Adrenal gland (tissue), 12 donors: ENCODE measurements around the gene FBXO46. TPM values are rescaled to one million over a fixed set of nuclear protein-coding genes. Genes with fewer than 3 reads are reported as not detected.

Experiments used
- DNase-seq, 7 donors: peaks; one replicate each; pipeline ENCODE4 v3.0.0-alpha.2; 2019 to 2020
- H3K27ac ChIP-seq, 5 donors: fragments of 200-600 bp; sonication (generic) in 4 of 5; 1 replicate in 3 of 5; 2 replicates in 2 of 5; pipeline versions ENCODE4 v1.5.1 to v1.8.0; 2016 to 2020; ENCODE audit warnings: mild to moderate bottlenecking in 1 of 5
- H3K27me3 ChIP-seq: fragments of 200-600 bp; 2 replicates; pipeline ENCODE4 v1.8.0; 2021
- H3K36me3 ChIP-seq, 2 donors: fragments of 200-600 bp; replicated peaks in 1 of 2; 1 replicate in 1 of 2; 2 replicates in 1 of 2; pipeline versions ENCODE4 v1.5.1 to v1.8.0; 2018 to 2022
- H3K4me1 ChIP-seq, 2 donors: fragments of 200-600 bp; replicated peaks in 1 of 2; 1 replicate in 1 of 2; 2 replicates in 1 of 2; pipeline versions ENCODE4 v1.5.1 to v1.8.0; 2018 to 2021
- H3K4me3 ChIP-seq, 4 donors: fragments of 200-600 bp; sonication (generic) in 3 of 4; one replicate each; pipeline ENCODE4 v1.5.1; 2016 to 2018
- H3K9me3 ChIP-seq, 3 donors: fragments of 200-600 bp; sonication (generic) in 1 of 3; replicated peaks in 1 of 3; 1 replicate in 2 of 3; 2 replicates in 1 of 3; pipeline versions ENCODE4 v1.5.1 to v1.8.0; 2016 to 2021
- CTCF ChIP-seq, 6 experiments: fragments of 450-650 bp in 4 of 6; fragments of 200-600 bp in 2 of 6; sonication (generic) in 1 of 6; IDR thresholded peaks; 1 replicate in 5 of 6; 2 replicates in 1 of 6; pipeline versions ENCODE4 v1.5.1 to v1.8.0; 2016 to 2021; ENCODE audit warnings: antibody characterized with exemption in 6 of 6, mild to moderate bottlenecking in 2 of 6, moderate library complexity in 1 of 6
- POLR2A ChIP-seq, 2 donors: fragments of 450-650 bp; IDR thresholded peaks; one replicate each; pipeline ENCODE4 v1.6.1; 2017; ENCODE audit warnings: antibody characterized with exemption in 2 of 2, mild to moderate bottlenecking in 2 of 2, moderate library complexity in 1 of 2
- WGBS, 4 donors: extraction: QIAGEN DNeasy Blood & Tissue Kit in 2 of 4; methylation state at CpG; one replicate each; pipeline versions ENCODE4 v1.1.5 to v1.1.7; 2013 to 2017; 5-methylcytosine and 5-hydroxymethylcytosine counted together
- intact Hi-C, 2 donors: fragments of 100-400 bp; cut with DNase I; formaldehyde crosslinking; loops; one replicate each; pipeline versions ENCODE4 v1.14.1 to v1.15.0; 2022 to 2023
- microRNA counts, 2 donors: library from miRNA; unstranded; fragments of <30 nt; microRNA quantifications; one replicate each; lab custom pipeline; 2016
- microRNA-seq, 3 donors: library from miRNA; unstranded; fragments of <30 nt; microRNA quantifications; one replicate each; pipeline ENCODE4, GENCODE V29; 2017 to 2020
- polyA plus RNA-seq, 3 donors: library from polyadenylated mRNA; stranded (reverse); fragments of 200-250 nt in 2 of 3; fragments of 350-450 nt in 1 of 3; fragmentation: Illumina TruSeq in 1 of 3; extraction: RNeasy Lipid Tissue Mini Kit (QIAGEN cat#74804) in 1 of 3; gene quantifications; one replicate each; pipeline ENCODE4 v1.2.3, GENCODE V29; 2013 to 2014
- small RNA-seq, 2 donors: library from RNA; depleted of rRNA; stranded (forward); fragments of <200 nt; gene quantifications; one replicate each; pipeline ENCODE3, GENCODE V24; 2016
- total RNA-seq, 9 donors: library from RNA; depleted of rRNA in 4 of 9; stranded (reverse); fragments of >200 nt in 4 of 9; fragments of 120-200 nt in 1 of 9; fragmentation: NEBNext Ultra II Directional in 1 of 9; extraction: Animal tissue kit (Norgen Biotek cat#: 25700) in 1 of 9; gene quantifications; one replicate each; pipeline versions ENCODE4 v1.1.0 to v1.2.4, GENCODE V29; 2013 to 2023
- donor health status: healthy with polysubstance abuse.
- donor health status: Bipolar disorder and iron deficiency.
- donor health status: DM: yes; HTN: yes; CAD: no.
- donor health status: DM: no; HTN: no; CAD: no.
- donor health status: DM: no; HTN: no; CAD: no.
- donor health status: DM: yes; HTN: yes; CAD: no.

The FBXO46 gene
- total and polyA plus RNA-seq, 12 donors: 3.2 to 25.6 (median 11.2) TPM

DNA sequence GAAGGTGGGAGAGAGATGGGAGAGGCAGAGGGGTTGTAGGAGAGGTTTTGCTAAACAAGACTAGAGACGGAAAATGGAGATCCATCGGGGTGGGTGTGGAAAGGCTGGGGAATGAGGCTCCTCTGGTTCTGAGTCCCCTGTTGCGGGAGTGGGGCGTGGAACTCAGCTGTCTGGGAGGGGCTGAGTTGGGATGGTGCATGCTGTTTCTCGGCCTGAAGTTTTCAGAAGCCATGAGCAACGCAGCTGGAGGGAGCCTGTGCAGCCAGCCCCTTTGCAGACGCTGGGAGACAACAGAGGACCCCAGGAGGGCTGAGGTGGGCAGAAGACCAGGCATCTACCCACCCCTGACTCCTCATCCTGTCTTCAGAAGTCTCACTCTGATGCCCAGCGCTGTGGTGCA is 70.1 kb downstream of the FBXO46 start:
- H3K27ac ChIP-seq: no peak overlapping the region
- no peak overlapping the region for H3K4me3 ChIP-seq
- H3K27me3 ChIP-seq: no peaks in the 10 kb centered on the region
- no peaks in the 10 kb centered on the region for H3K36me3 ChIP-seq
- no peak for DNase-seq
- no peaks in the 10 kb centered on the region for H3K9me3 ChIP-seq
- no peak for TF ChIP-seq POLR2A (IDR thresholded peaks at IDR 0.05)
- no peak for TF ChIP-seq CTCF (IDR thresholded peaks at IDR 0.05)
- WGBS, 4 donors: 52 to 67% (median 57%) methylated on average over 5 to 8 of the region's 8 CpGs
- H3K4me1 ChIP-seq: no peaks in the 10 kb centered on the region
- intact Hi-C loops: no loop called here

MicroRNAs encoded within 50 kb of the gene (microRNA counts, 767-probe panel; counts per million panel counts)
- microRNA hsa-miR-642a-5p (lab: Ali Mortazavi, UCI) (0 counts per million in 2 donors), microRNA hsa-miR-642b-3p (lab: Ali Mortazavi, UCI) (0 counts per million in 2 donors)

Small RNA genes within 50 kb of the gene (microRNA-seq; reads per million reads assigned to microRNA genes)
- gene MIR642A (0 reads per million in 3 donors), gene MIR642B (0 reads per million in 3 donors)

Small RNA genes within 50 kb of the gene (small RNA-seq; reads per million reads assigned to genes)
- 0 to 0.08 reads per million in 2 donors for gene MIR642A

Other genes starting within 250 kb of the FBXO46 start
- gene RTN2, start 233.8 kb downstream of the FBXO46 start, total RNA-seq: 10 to 100 TPM in 7 of 9 donors, 1 to 10 TPM in 2; 7.7 to 65.8 (median 19.9) TPM
- gene RTN2, start 233.8 kb downstream of the FBXO46 start, polyA plus RNA-seq: 10 to 100 TPM in 1 of 3 donors, 1 to 10 TPM in 2; 4.8 to 11.8 (median 7.4) TPM
- 1 to 10 TPM in 6 of 9 donors, under 1 TPM in 1, not detected in 2; 0.33 to 2.5 (median 1.4) TPM for gene PPM1N, start 232.5 kb downstream of the FBXO46 start, total RNA-seq
- 1 to 10 TPM in 2 of 3 donors, under 1 TPM in 1; 0.99 to 3.7 (median 1.7) TPM for gene PPM1N, start 232.5 kb downstream of the FBXO46 start, polyA plus RNA-seq
- 100 to 1,000 TPM in 2 of 9 donors, 10 to 100 TPM in 7; 28.7 to 118 (median 63.5) TPM for gene VASP, start 223.4 kb downstream of the FBXO46 start, total RNA-seq
- 10 to 100 TPM; 30.2 to 96.2 (median 62.9) TPM for gene VASP, start 223.4 kb downstream of the FBXO46 start, polyA plus RNA-seq
- gene OPA3, start 146.1 kb downstream of the FBXO46 start, total RNA-seq: 10 to 100 TPM in 7 of 9 donors, 1 to 10 TPM in 2; 6.5 to 34.1 (median 17.4) TPM
- 10 to 100 TPM in 1 of 3 donors, 1 to 10 TPM in 2; 4.3 to 19.7 (median 7.3) TPM for gene OPA3, start 146.1 kb downstream of the FBXO46 start, polyA plus RNA-seq
- gene GPR4, start 128.7 kb downstream of the FBXO46 start, total RNA-seq: 1 to 10 TPM in 8 of 9 donors, under 1 TPM in 1; 0.55 to 7.8 (median 3.5) TPM
- gene GPR4, start 128.7 kb downstream of the FBXO46 start, polyA plus RNA-seq: 10 to 100 TPM in 1 of 3 donors, 1 to 10 TPM in 2; 7.6 to 11.3 (median 9.6) TPM
- gene EML2, start 91.5 kb downstream of the FBXO46 start, total RNA-seq: 100 to 1,000 TPM in 4 of 9 donors, 10 to 100 TPM in 5; 20.7 to 139 (median 93.2) TPM
- gene EML2, start 91.5 kb downstream of the FBXO46 start, polyA plus RNA-seq: 10 to 100 TPM; 22.8 to 88.9 (median 78.9) TPM
- 1 to 10 TPM in 1 of 9 donors, under 1 TPM in 5, not detected in 3; 0.28 to 1.3 (median 0.70) TPM for gene GIPR, start 62.7 kb downstream of the FBXO46 start, total RNA-seq
- gene GIPR, start 62.7 kb downstream of the FBXO46 start, polyA plus RNA-seq: 1 to 10 TPM in 1 of 3 donors, under 1 TPM in 1, not detected in 1; 0.80 to 1.8 TPM
- 100 to 1,000 TPM; 179 to 473 (median 318) TPM for gene SNRPD2, start 38.9 kb downstream of the FBXO46 start, total RNA-seq
- gene SNRPD2, start 38.9 kb downstream of the FBXO46 start, polyA plus RNA-seq: 100 to 1,000 TPM; 233 to 440 (median 329) TPM
- 10 to 100 TPM in 4 of 9 donors, 1 to 10 TPM in 5; 2.8 to 14.4 (median 9.8) TPM for gene QPCTL, start 38.2 kb downstream of the FBXO46 start, total RNA-seq
- 10 to 100 TPM in 2 of 3 donors, 1 to 10 TPM in 1; 5.2 to 17.2 (median 14.1) TPM for gene QPCTL, start 38.2 kb downstream of the FBXO46 start, polyA plus RNA-seq
- under 1 TPM in 1 of 9 donors, not detected in 8; 0.06 TPM for gene MEIOSIN, start 2.5 kb upstream of the FBXO46 start, total RNA-seq
- under 1 TPM in 2 of 3 donors, not detected in 1; 0.03 to 0.05 TPM for gene MEIOSIN, start 2.5 kb upstream of the FBXO46 start, polyA plus RNA-seq
- gene SIX5, start 38.4 kb upstream of the FBXO46 start, total RNA-seq: 10 to 100 TPM in 8 of 9 donors, 1 to 10 TPM in 1; 7.5 to 67.6 (median 24.4) TPM
- gene SIX5, start 38.4 kb upstream of the FBXO46 start, polyA plus RNA-seq: 10 to 100 TPM in 2 of 3 donors, 1 to 10 TPM in 1; 6.2 to 69.1 (median 32.9) TPM
- 100 to 1,000 TPM in 6 of 9 donors, 10 to 100 TPM in 3; 89.1 to 197 (median 121) TPM for gene DMPK, start 51.6 kb upstream of the FBXO46 start, total RNA-seq
- gene DMPK, start 51.6 kb upstream of the FBXO46 start, polyA plus RNA-seq: 100 to 1,000 TPM in 2 of 3 donors, 10 to 100 TPM in 1; 76.8 to 748 (median 185) TPM
- 10 to 100 TPM; 13.2 to 59.5 (median 35.5) TPM for gene DMWD, start 61.9 kb upstream of the FBXO46 start, total RNA-seq
- gene DMWD, start 61.9 kb upstream of the FBXO46 start, polyA plus RNA-seq: 10 to 100 TPM; 14.2 to 91.5 (median 16.7) TPM
- gene RSPH6A, start 84.4 kb upstream of the FBXO46 start, total RNA-seq: under 1 TPM in 3 of 9 donors, not detected in 6; 0.06 to 0.17 (median 0.14) TPM
- under 1 TPM in 1 of 3 donors, not detected in 2; 0.24 TPM for gene RSPH6A, start 84.4 kb upstream of the FBXO46 start, polyA plus RNA-seq
- 10 to 100 TPM; 32.2 to 64.8 (median 46.5) TPM for gene SYMPK, start 132.3 kb upstream of the FBXO46 start, total RNA-seq
- gene SYMPK, start 132.3 kb upstream of the FBXO46 start, polyA plus RNA-seq: 100 to 1,000 TPM in 2 of 3 donors, 10 to 100 TPM in 1; 44.5 to 313 (median 127) TPM
- gene FOXA3, start 133.4 kb upstream of the FBXO46 start, total RNA-seq: under 1 TPM in 1 of 9 donors, not detected in 8; 0.94 TPM
- under 1 TPM in 1 of 3 donors, not detected in 2; 0.03 TPM for gene FOXA3, start 133.4 kb upstream of the FBXO46 start, polyA plus RNA-seq
- gene IRF2BP1, start 155.2 kb upstream of the FBXO46 start, total RNA-seq: 10 to 100 TPM; 18.3 to 57.0 (median 37.6) TPM
- gene IRF2BP1, start 155.2 kb upstream of the FBXO46 start, polyA plus RNA-seq: 10 to 100 TPM in 2 of 3 donors, 1 to 10 TPM in 1; 3.8 to 23.0 (median 18.3) TPM
- gene MYPOP, start 171.7 kb upstream of the FBXO46 start, total RNA-seq: 10 to 100 TPM in 1 of 9 donors, 1 to 10 TPM in 8; 2.1 to 14.3 (median 7.2) TPM
- gene MYPOP, start 171.7 kb upstream of the FBXO46 start, polyA plus RNA-seq: 10 to 100 TPM in 1 of 3 donors, 1 to 10 TPM in 2; 5.4 to 10.1 (median 6.6) TPM
- not detected for gene NANOS2, start 183.9 kb upstream of the FBXO46 start, total RNA-seq
- not detected for gene NANOS2, start 183.9 kb upstream of the FBXO46 start, polyA plus RNA-seq
- gene NOVA2, start 243.0 kb upstream of the FBXO46 start, total RNA-seq: 1 to 10 TPM in 6 of 9 donors, under 1 TPM in 3; 0.54 to 6.7 (median 2.2) TPM
- gene NOVA2, start 243.0 kb upstream of the FBXO46 start, polyA plus RNA-seq: 10 to 100 TPM in 1 of 3 donors, 1 to 10 TPM in 2; 2.2 to 10.8 (median 2.5) TPM